Neural cell (in vitro differentiated cells): ENCODE results near the gene CLSTN2.
A peak's percentile ranks its signal among the peaks of the same experiment; 100 is the strongest.

Experiments used
- EP300 ChIP-seq: fragments of 450-650 bp; conservative IDR thresholded peaks from 2 replicates; pipeline ENCODE4 v1.6.1; 2014; ENCODE audit warnings: antibody characterized with exemption, mild to moderate bottlenecking, moderate library complexity; ENCODE audit not compliant: poor library complexity, severe bottlenecking
- TAF1 ChIP-seq: IDR thresholded peaks from 2 replicates; pipeline ENCODE4 v1.6.1; 2012; ENCODE audit warnings: low read depth
- TF ChIP-seq, protein P1 (sequence below): fragments of 450-650 bp; IDR thresholded peaks from 2 replicates; pipeline ENCODE4 v1.5.1; 2014; ENCODE audit warnings: antibody characterized with exemption, mild to moderate bottlenecking, moderate library complexity; ENCODE audit not compliant: poor library complexity, severe bottlenecking
- TF ChIP-seq, protein P2 (sequence below): IDR thresholded peaks from 2 replicates; pipeline ENCODE4 v1.6.1; 2012; ENCODE audit warnings: borderline replicate concordance

DNA sequence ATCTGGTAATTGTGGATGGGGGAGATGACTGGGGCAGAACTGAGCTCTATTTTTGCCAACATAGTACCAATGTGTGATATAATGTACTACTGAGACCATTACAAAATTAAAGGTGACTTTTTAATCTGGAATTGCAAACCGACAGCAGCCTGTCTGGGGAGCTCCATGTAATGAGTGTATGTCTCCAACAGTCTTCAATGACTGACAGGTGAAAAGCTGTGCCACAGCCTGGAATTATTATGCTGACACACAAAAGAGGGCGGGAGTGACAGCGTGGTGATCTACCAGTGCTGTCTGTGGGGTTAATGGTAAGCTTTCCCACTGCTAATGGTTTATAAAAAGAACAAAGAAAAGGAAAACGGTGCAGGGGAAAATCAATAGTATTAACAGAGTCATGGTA lies 143.4 kb downstream of the CLSTN2 start:
- TF ChIP-seq, protein P1, sequence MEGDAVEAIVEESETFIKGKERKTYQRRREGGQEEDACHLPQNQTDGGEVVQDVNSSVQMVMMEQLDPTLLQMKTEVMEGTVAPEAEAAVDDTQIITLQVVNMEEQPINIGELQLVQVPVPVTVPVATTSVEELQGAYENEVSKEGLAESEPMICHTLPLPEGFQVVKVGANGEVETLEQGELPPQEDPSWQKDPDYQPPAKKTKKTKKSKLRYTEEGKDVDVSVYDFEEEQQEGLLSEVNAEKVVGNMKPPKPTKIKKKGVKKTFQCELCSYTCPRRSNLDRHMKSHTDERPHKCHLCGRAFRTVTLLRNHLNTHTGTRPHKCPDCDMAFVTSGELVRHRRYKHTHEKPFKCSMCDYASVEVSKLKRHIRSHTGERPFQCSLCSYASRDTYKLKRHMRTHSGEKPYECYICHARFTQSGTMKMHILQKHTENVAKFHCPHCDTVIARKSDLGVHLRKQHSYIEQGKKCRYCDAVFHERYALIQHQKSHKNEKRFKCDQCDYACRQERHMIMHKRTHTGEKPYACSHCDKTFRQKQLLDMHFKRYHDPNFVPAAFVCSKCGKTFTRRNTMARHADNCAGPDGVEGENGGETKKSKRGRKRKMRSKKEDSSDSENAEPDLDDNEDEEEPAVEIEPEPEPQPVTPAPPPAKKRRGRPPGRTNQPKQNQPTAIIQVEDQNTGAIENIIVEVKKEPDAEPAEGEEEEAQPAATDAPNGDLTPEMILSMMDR, result no peak
- TF ChIP-seq, protein P2, sequence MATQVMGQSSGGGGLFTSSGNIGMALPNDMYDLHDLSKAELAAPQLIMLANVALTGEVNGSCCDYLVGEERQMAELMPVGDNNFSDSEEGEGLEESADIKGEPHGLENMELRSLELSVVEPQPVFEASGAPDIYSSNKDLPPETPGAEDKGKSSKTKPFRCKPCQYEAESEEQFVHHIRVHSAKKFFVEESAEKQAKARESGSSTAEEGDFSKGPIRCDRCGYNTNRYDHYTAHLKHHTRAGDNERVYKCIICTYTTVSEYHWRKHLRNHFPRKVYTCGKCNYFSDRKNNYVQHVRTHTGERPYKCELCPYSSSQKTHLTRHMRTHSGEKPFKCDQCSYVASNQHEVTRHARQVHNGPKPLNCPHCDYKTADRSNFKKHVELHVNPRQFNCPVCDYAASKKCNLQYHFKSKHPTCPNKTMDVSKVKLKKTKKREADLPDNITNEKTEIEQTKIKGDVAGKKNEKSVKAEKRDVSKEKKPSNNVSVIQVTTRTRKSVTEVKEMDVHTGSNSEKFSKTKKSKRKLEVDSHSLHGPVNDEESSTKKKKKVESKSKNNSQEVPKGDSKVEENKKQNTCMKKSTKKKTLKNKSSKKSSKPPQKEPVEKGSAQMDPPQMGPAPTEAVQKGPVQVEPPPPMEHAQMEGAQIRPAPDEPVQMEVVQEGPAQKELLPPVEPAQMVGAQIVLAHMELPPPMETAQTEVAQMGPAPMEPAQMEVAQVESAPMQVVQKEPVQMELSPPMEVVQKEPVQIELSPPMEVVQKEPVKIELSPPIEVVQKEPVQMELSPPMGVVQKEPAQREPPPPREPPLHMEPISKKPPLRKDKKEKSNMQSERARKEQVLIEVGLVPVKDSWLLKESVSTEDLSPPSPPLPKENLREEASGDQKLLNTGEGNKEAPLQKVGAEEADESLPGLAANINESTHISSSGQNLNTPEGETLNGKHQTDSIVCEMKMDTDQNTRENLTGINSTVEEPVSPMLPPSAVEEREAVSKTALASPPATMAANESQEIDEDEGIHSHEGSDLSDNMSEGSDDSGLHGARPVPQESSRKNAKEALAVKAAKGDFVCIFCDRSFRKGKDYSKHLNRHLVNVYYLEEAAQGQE, result no peak
- TF ChIP-seq EP300 (peak; percentile 92), TAF1 (no peak)
